ENCODE data around the gene CMIP.

DNA sequence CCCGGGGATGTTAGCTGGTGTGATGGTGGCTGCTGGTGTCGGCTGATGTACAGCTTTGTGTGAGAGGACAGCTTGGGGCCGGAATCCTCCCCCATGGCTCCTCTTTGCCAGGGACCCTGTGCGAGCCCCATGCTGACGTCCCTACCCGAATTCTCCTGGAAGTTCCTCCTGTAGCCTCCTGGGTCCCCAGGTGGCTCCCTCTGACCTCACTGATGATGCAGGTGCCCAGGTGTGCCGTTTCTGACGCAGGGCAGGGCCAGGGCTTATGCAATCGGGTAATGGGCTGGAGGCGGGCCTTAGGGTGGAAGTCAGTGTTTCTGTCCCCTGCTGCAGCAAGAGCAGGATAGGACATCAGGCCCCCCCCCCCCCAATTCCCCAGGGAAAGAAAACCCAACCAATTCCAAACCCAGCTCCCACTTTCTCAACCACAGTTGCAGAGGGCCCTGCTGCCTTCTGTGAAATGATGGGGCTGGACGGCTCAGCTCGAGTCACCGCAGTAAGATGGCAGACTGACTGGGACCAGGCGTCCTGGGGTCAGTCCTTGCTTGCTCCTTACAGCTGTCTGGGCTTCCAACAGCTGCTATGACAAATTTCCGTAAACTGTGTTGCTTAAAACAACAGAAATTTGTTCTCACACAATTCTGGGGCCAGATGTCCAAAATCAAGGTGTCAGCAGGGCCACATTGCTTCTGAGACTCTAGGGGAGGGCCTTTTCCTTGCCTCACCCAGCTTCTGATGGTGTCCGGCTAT, 195.5 kb downstream of the CMIP start:
- TF ChIP-seq POLR2A (IDR thresholded peaks at IDR 0.05) (no peak), CTCF (IDR thresholded peaks at IDR 0.05) (no peak)
